Colonic mucosa (tissue), 4 donors: Measurements from ENCODE around the gene APLF. TPM values are rescaled to one million over a fixed set of nuclear protein-coding genes. Genes with fewer than 3 reads are reported as not detected.

ENCODE experiments used
- DNase-seq: peaks from one replicate; pipeline ENCODE4 v3.0.0-alpha.2; 2020
- H3K27ac ChIP-seq: fragments of 200-600 bp; one replicate; pipeline ENCODE4 v1.8.0; 2021
- H3K27me3 ChIP-seq: fragments of 200-600 bp; one replicate; pipeline ENCODE4 v1.8.0; 2021
- H3K36me3 ChIP-seq: fragments of 200-600 bp; one replicate; pipeline ENCODE4 v1.8.0; 2021
- H3K4me1 ChIP-seq: fragments of 200-600 bp; one replicate; pipeline ENCODE4 v1.8.0; 2021; ENCODE audit warnings: mild to moderate bottlenecking
- H3K4me3 ChIP-seq: fragments of 200-600 bp; one replicate; pipeline ENCODE4 v1.8.0; 2021
- H3K9ac ChIP-seq, 2 donors: one replicate each; pipeline ENCODE4 v1.7.0; 2013; ENCODE audit warnings: control low read depth in 2 of 2, low read depth in 2 of 2, low read length in 2 of 2
- H3K9me3 ChIP-seq: fragments of 200-600 bp; one replicate; pipeline ENCODE4 v1.8.0; 2021
- intact Hi-C: fragments of 100-400 bp; cut with DNase I; formaldehyde crosslinking; loops from one replicate; pipeline ENCODE4 v1.14.1; 2022
- total RNA-seq, 2 donors: library from RNA; stranded (reverse); fragmentation: NEBNext Ultra II Directional in 1 of 2; extraction: Animal tissue kit (Norgen Biotek cat#: 25700) in 1 of 2; gene quantifications; one replicate each; pipeline ENCODE4 v1.2.1, GENCODE V29; 2021
- TF ChIP-seq, protein P1 (sequence below): fragments of 200-600 bp; IDR thresholded peaks from one replicate; pipeline ENCODE4 v1.8.0; 2022; ENCODE audit warnings: antibody characterized with exemption, mild to moderate bottlenecking
- donor health status: healthy.
- donor health status: DM: no; HTN: no; CAD: no.
- donor health status: DM: no; HTN: no; CAD: no.

The APLF gene
- total RNA-seq, 2 donors from 2014 or later = 0.96 to 2.6 TPM

DNA sequence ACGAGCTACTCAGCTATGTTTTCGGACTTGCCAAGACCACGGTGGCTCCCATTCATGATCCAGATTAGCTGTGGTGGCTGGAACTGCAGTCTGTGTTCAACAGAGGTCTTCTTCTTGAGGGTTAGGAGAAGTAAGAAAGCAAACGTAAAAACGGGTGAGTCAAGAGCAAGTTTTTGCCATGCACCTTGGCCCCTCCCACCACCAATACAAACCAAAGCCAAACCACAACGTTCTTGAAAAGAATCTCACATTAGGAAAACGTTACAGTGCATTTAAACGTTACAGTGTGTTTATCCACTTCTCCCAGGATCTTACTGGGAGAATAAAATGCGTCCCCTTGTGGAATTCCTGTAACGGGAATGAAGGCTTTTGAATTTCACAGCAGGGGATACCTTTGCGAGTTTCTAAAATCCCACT lies 1.0 kb upstream of the APLF start:
- peak overlapping the region; percentile 80 for H3K4me3 ChIP-seq
- peak overlapping the region; percentile 82 for H3K27ac ChIP-seq
- intact Hi-C loops = loop anchor here (10.0 kb wide), 1 partner anchor 448 kb away; no protein-coding TSS in a partner anchor
- H3K4me1 ChIP-seq = peaks cover 5% of the 10 kb centered on the region
- TF ChIP-seq, protein P1, sequence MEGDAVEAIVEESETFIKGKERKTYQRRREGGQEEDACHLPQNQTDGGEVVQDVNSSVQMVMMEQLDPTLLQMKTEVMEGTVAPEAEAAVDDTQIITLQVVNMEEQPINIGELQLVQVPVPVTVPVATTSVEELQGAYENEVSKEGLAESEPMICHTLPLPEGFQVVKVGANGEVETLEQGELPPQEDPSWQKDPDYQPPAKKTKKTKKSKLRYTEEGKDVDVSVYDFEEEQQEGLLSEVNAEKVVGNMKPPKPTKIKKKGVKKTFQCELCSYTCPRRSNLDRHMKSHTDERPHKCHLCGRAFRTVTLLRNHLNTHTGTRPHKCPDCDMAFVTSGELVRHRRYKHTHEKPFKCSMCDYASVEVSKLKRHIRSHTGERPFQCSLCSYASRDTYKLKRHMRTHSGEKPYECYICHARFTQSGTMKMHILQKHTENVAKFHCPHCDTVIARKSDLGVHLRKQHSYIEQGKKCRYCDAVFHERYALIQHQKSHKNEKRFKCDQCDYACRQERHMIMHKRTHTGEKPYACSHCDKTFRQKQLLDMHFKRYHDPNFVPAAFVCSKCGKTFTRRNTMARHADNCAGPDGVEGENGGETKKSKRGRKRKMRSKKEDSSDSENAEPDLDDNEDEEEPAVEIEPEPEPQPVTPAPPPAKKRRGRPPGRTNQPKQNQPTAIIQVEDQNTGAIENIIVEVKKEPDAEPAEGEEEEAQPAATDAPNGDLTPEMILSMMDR = no peak
- DNase-seq = no peak
- no peaks in the 10 kb centered on the region for H3K27me3 ChIP-seq
- H3K9me3 ChIP-seq = no peaks in the 10 kb centered on the region
- H3K9ac ChIP-seq = peak overlapping the region; percentile 86 to 94
- no peaks in the 10 kb centered on the region for H3K36me3 ChIP-seq

DNA sequence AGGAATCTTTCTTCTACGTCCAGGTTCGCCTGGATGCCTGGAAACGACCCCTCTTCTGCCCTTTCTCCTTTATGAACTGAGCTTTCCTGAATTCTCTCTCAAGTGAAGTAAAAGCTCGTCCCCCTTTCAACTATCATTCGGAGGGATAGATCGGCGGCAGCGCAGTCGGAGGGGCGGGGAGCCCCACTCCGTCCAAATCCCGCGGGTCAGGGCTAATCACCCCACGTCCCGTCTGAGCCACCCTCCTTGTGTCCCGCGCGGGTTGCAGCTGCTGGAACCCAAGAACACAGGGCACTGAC lies 658 bp upstream of the APLF start:
- Histone ChIP-seq H3K4me1 (peaks cover 5% of the 10 kb centered on the region), H3K4me3 (peak overlapping the region; percentile 80), H3K9me3 (no peaks in the 10 kb centered on the region), H3K27me3 (no peaks in the 10 kb centered on the region), H3K27ac (peak overlapping the region; percentile 82), H3K9ac (peak overlapping the region; percentile 86 to 94), H3K36me3 (no peaks in the 10 kb centered on the region)
- no peak for DNase-seq
- TF ChIP-seq, protein P1 = no peak
- intact Hi-C loops = loop anchor here (10.0 kb wide), 1 partner anchor 448 kb away; no protein-coding TSS in a partner anchor

DNA sequence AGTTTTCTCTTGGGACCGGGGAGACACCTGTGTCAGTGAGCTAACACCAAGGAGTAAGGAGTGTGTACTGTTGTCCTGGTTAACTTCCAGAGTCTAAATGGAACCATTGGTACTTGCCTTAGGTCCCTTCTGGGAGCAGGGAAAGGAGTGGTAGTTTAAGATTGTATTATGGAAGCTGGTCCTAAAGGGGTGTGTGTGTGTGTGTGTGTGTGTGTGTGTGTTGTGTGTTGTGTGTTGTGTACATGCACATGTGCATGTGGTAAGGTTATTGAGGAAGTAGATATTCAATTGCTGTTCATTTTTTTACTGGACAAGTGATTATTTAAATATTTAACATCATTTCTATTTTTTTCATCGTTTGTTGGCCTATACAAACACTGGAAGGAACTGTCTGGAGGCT lies 1.4 kb downstream of the APLF start:
- DNase-seq = no peak
- no peak overlapping the region for H3K9ac ChIP-seq
- H3K27me3 ChIP-seq = no peaks in the 10 kb centered on the region
- H3K36me3 ChIP-seq = no peaks in the 10 kb centered on the region
- TF ChIP-seq, protein P1 = no peak
- H3K27ac ChIP-seq = no peak overlapping the region
- peaks cover 5% of the 10 kb centered on the region for H3K4me1 ChIP-seq
- no peaks in the 10 kb centered on the region for H3K9me3 ChIP-seq
- H3K4me3 ChIP-seq = no peak overlapping the region
- intact Hi-C loops = loop anchor here (10.0 kb wide), 1 partner anchor 446 kb away; no protein-coding TSS in a partner anchor

DNA sequence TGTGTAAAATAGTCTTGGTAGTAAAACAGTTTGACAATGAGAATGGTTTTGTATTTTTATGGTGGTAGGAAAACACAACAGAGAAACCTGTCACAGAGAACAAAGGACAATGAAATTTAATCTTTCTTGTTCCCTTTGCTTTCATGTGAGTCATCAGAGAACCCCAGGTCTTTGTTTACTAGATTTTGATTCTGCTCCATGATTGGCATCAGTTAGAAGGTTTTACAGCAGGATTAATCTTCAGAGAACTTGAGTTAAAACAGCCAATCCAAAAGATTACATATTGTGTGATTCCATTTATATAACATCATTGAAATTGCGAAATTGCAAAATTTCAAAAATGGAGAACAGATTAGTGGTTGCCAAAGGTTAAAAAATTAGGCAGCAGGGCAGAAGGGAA lies 2.5 kb downstream of the APLF start:
- Histone ChIP-seq H3K9me3 (no peaks in the 10 kb centered on the region), H3K27ac (no peak overlapping the region), H3K9ac (no peak overlapping the region), H3K4me3 (no peak overlapping the region), H3K36me3 (no peaks in the 10 kb centered on the region), H3K4me1 (peaks cover 5% of the 10 kb centered on the region), H3K27me3 (no peaks in the 10 kb centered on the region)
- DNase-seq = no peak
- intact Hi-C loops = loop anchor here (10.0 kb wide), 1 partner anchor 445 kb away; no protein-coding TSS in a partner anchor
- TF ChIP-seq, protein P1 = no peak

DNA sequence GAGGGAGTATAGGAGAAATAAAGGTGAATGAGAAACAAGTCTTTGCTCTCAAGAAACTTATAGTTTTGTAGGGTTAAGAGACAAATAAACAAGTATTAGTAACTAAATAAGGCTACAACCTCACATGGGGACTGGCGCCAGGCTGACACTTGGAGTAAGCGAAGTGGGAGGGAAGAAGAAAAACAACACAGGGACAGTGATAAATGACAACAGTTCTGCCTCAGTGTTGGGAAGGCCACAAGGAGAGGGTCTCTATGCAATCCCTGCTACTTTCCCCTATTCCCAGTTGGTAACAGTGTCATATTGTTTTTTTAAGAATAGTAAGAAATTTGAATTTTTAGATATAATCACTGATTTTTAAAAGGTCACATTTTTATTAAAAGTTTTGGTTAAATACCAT lies 4.0 kb downstream of the APLF start:
- Histone ChIP-seq H3K4me1 (no peaks in the 10 kb centered on the region), H3K4me3 (no peak overlapping the region), H3K27ac (no peak overlapping the region), H3K36me3 (no peaks in the 10 kb centered on the region), H3K9me3 (no peaks in the 10 kb centered on the region), H3K27me3 (no peaks in the 10 kb centered on the region), H3K9ac (no peak overlapping the region)
- no peak for DNase-seq
- intact Hi-C loops = no loop called here
- TF ChIP-seq, protein P1 = no peak
